CD4-positive, alpha-beta T cell treated with Interleukin-17A for 4 hours (primary cell): Measurements from ENCODE around the gene ZBTB21.
"Not testable (repeated sequence)": the region's sequence is repeated elsewhere in the genome, so short reads cannot be mapped to it uniquely, and the experiment has no call there.

Experiments
- DNase-seq: peaks from one replicate; pipeline ENCODE4 v3.0.0-alpha.2; 2020; ENCODE audit warnings: mixed read lengths

Gene ZBTB21

DNA sequence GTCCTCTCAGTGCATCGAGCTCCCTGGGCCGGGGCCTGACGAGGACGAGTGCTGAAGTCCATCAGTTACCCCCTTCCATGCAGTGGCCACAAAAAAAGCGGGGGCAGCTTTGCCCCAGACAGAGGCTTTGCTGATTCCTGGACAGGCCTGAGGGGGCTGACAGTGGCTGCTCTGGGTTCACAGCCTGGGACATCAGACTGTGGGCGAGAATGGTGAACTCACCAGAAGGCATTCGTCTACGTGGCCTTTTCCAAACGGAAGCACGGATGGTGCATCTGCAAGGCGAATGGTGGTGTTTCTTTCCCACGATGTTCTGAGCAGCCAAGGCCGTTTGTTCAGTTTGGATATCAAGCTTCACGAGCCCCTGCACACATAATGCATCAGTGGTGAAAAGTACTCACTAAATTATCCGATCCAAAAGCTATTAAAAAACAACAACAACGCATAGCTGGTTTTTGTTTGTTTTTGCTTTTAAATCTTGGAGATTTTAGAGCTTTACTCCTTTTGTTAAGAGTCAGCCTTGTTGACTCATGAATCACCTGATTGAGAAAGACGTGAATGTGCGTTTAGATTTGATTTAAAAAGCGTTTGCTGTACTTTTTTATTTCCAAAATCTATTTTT is 6.3 kb upstream of the ZBTB21 start:
- no peak for DNase-seq

DNA sequence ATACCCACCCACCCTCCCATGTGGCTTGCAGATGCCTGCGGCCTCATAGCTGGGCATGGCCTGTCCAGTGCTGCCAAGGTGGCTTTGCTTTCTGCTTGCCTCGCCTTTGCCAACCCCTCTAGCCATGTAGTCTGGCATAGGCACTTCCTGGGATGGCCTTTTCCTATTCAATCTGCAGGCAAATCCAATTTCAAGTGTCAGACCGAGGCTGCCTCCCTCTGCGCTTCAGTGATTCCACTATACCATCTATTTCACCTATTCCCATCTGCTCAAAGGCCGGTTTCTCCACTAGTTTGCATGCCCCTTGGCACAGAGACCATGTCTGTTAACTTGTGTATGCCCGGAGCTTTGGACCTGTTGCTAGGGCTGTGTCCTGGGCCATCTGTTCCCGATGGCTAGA is 3.8 kb upstream of the ZBTB21 start:
- DNase-seq, result no peak

DNA sequence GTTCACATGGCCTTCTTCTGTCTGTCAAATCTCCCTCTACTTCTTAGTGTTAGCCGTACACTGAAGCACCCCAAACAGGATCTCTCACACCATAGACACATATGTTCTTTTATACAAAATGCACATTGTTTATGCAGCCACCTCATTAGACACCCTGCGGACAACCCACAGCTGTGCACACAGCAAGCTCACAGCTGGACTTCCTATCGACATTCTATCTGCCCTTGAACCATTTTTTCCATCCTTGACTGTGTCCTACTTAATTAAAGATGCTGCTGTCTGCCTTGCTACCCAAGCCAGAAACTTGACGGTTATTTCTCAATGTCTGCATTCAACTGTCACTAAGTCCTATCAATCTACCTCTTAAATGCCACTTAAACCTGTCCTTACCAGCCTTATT is 3.2 kb upstream of the ZBTB21 start:
- DNase-seq, result no peak

DNA sequence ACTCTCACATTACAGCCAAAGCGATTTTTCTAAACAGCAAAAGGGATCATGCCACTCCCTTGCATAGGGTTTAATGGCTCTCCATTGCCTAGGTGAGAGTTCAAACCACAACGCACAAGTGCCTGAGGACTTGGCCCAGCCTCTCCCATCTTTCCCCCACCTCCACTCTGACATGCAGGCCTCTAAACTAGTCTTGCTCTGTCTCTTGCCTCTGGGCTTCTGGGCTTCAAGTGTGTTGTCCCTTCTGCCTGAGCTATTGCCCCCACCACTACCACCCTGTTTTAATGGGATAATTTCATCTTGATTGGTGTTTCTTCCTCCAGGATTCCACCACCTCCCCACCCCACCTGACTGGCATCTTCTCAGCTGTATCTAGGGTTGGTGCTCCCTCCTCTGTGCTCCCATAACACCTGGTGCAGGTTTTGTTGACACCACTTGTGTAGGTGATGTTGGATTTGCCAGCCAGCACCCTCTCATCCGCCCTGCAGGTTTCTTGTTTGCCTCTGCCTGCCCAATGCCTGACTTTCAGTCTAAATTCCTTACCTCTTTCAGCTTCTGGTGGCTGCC is 2.7 kb upstream of the ZBTB21 start:
- DNase-seq, result no peak

DNA sequence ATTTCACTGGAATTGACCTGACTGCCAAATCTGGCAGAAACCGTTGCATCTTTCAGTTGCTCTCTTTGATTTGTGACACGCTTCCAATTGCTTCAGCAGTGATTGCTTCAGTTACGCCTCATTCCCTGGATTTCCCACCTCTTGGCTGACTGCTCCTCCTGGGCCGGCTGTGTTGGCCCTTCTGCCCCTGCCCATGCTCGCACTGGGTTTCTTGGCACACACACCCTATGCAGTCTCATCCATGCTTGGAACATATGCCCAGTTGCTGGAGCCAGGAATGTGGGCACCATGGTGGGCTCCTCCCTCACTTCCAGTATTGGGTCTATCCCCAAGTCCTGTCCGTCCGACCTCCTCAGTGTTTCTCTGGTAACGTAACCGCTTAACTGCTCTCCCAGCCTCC is 2.2 kb upstream of the ZBTB21 start:
- DNase-seq, result no peak

DNA sequence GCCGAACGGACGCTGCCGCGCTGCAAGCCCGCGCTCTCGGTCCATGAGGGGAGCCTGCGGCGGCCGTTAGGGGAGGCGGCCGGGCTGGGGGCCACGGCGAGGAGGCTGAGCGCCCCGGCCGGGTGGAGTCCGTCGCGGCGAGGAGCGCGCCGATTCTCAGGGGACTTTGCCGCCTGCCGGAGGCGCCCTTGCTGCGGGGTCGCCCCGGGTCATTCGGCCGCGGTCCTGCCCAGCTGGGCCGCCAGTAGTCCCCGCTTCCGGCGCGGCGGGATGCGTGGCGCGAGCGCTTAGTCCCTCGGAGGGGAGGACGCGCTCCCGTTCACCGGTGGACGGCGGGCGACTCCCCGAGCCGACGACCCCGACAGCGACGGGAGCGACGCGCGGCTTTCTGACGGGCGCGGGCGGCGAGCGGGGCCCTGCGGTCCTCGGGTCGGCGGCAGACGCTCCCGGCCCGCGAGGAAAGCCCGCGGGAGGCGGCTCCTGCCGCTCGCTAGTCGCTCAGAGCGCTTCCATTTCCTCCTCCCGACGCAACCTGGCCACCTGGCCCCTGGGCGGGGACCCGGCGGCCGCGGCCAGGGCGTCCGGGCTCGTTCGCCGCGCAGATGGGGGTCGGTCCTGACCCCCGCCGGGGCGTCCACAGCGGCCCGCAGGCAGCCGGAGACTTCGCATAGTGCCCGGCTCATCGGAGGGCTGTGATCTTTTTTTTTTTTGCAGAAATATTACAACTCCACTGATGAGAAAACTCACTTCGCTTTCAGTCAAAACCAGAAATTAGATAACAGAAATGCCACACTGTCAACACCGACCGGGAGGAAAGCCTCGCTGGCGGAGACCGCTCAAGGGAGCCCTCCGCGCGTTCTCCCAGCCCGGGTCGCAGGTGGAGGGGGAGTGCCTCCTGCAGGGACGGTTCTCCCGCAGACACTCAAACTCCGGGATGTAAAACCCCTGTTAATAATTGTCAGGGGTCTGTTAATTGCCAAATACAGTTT is 641 bp upstream of the ZBTB21 start:
- peak; percentile 52 for DNase-seq

DNA sequence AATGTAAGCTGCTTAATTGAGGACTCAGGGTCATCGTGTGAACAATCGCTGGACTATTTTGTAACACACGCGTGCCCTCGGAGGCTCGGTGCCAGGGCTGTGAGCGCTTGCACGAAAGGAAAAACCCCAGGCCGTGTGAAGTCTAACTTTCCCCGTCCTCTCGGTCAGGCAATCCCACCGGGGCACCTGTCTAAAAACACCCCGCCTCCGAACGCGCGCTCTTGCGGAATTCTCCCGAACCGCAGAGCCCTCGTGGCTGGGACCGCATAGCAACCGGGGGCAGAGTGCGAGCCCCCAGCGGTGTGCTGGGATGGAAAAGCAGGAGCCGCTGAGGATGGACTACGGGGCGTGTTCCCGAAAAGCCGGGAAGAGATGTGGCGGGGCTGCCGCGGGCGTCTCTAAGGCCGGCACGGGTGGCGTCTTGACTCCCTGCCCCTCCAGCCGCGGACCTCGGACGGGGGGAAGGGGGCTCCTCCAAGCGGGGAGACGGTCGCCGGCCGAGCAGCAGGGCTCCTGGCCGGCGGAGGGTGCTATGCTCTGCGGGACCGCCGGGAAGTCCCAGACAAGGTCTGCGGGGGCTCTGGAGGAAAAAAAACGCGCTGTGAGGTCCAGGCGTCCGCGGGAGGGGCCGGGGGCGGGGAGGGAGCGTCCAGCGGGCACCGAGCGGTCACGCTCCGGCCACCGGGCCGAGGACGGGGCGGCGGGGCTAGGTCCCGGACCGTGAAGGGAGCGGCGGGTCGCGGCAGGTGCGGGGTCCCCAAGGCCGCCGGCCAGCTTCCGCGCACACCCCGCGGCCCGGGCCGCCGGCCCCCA is 936 bp downstream of the ZBTB21 start:
- peak; percentile 59 for DNase-seq

DNA sequence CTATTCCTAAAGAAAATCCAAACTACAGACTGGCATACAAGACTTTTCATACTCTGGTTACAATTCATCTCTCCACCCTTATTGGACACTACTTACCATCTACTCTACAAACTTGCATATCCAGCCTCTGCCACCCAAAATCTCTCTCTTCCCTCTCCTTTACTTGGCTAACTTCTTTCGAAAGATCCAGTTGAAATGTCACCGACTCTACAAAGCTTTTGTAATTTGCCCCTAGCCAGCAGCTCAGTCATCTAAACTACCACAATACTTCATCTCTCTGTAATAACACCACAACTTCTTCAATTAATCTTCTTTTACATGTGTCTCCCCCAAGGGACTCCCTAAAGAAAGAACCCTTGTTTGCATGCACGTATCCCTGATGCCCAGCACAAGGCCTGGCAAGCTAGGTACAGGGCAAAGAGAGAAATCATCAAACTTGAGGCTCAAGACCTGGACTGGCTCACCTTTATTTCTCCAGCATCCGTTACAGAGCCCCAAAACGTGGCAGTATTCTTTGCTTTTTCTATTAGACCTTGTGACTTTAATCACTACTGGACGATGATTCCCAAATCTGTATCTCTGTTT is 2.7 kb downstream of the ZBTB21 start:
- DNase-seq, result no peak

DNA sequence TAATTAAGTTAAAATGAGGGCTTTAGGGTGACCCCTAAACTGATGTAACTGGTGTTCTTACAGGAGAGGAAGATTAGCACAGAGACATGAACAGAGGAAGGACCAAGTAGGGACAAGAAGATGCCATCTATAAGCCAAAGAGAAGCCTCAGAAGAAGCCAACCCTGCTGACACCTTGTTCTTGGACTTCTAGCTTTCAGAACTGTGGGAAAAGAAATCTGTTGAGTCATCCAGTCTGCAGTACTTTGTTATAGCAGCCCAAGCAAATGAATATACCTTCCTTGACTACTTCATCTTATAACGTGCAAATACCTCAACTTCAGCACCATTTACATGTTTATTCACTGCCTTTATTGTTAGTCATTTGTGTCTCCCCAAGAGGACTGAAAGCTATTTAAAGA is 3.4 kb downstream of the ZBTB21 start:
- no peak for DNase-seq

DNA sequence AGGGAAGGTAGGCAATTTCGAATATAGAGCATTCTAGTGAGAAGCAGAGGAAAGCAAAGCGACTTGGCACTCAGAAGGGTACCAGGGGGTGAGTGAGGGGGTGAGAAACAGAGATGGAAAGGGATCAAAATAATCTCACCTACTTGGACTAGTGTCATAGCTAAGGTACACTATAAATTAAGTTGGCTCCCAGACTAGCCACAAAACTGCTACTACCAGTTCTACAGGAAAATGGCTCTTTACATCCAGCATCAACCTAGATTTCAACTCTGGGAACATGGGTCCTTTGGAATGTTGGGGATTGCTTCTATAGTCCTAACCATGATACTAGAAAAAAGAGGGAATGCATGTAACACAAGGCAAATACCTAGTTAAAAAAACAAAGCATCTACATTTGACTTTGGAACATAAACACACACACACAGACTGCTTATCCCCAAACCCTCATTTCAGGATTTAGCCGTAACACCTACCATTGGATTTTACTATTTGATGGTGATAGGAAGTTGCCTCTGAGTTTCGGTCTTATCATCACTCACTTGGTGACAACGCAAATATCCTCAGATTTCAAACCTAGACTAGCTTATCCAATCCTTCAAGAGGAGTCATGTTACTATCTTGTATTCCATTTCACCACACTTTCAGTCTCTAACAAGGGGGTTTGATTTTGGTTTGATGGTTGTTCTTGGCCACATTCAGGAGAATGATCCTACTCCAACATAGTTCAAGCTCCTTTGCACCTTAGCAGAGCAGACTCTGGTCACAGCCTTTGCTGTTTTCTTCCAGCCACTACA is 5.6 kb downstream of the ZBTB21 start:
- no peak for DNase-seq

DNA sequence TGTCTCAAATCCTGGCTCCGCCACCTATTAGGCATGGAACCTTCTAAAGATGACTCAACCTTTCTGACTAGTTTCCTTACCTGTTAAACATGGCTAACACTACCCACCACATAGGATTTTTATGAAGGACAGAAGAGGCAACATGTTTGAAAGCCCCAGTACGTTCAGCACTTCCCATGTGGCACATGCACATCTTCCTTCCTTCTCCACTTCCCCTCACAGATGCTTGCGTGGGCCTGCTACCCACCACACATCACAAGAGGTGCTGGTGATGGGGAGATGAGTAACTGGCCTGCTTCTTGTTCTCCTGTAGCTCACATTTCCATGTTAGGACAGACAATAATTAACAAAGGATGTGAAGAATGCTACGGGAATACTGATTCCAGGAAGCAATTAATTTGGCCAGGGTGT is 7.1 kb downstream of the ZBTB21 start:
- DNase-seq, result no peak

DNA sequence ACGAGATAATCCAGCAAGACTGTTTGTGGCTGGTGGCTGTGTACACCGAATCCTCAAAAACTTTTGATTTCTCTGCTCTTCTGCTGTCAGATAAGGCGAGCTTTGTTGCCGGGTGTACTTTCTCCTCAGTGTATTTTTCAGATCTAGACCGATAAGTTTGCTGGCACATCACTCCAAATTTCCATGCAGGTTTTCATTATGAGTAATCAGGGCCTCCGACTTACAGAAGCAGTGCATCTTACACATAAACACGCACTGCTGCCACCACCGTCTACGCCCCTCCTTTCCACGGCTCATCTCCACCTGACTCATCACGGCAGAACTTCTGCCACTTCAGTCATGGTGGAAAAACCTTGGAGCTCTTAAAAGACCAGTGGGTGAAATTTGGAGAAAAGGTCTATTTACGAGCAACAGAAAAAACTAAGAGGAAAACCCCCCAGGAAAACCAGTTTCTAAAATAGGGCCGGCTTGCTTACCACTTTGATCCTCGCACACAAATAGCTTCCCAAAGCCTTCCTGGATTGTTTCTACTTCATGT is 7.7 kb downstream of the ZBTB21 start:
- peak; percentile 72 for DNase-seq

DNA sequence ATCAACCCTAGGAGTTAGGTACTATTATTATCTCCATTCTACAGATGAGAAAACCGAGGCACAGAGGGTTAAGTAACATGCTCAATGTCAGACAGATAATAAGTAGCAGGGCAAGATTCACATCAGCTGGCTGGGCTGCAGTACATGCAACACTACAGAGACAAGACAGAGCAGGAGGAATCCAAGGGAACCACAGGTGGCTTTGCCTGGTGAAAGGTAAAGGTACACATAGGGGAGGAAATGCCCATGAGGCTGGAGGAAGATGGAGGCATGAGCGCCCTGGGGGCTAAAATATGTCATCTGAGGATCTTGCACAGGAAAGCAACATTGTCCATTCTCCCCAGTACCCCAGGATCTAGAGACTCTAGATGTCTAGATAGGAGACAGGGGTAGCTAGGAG is 8.4 kb downstream of the ZBTB21 start:
- no peak for DNase-seq

DNA sequence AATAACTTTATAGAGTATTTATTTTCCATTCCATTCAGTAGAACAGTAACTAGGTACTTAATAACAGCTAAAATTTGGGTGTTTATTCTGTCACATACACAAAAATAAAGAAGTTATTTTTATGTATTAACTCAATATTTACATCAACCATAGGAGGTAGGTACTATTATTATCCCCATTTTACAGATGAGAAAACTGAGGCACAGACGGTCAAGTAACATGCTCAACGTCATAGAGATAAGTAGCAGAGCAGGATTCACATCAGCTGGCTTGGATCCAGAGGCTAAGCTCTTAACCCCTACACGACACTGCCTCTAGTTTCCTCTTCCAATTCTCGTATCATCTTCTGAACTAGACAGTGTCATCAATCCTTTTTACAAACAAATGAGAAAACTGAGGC is 9.3 kb downstream of the ZBTB21 start:
- no peak for DNase-seq

DNA sequence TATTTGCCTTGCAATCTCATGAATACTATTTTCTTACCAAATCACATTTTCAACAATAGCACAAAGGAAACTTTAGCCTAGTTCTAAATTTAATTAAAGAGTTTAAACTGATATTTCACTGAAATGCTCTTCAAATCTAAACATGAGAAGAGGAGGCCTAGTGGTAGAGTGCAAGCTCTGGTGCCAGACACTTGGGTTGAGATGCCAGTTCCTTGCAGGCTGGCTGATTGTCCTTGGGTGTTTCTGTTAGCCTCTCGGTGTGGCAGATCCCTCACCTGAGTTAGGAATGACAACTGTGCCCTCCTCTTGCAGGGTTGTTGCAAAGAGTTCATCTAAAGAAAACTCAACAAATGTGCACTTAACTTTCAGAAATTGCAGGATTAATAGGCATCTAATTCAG is 12.5 kb downstream of the ZBTB21 start:
- no peak for DNase-seq

DNA sequence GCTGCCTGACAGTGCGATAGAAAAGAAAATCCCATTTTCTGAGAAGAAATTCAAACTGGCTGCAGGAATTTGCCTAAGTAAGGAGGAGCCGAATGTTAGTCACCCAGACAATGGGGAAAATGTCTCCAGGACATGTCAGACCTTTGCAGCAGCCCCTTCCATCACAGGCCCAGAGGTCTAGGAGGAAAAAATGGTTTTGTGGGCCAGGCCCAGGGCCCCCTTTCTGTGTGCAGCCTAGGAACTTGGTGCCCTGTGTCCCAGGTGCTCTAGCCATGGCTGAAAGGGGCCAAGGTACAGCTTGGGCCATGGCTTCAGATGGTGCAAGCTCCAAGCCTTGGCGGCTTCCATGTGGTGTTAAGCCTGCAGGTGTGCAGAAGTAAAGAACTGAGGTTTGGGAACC is 14.6 kb downstream of the ZBTB21 start:
- DNase-seq, result no peak

DNA sequence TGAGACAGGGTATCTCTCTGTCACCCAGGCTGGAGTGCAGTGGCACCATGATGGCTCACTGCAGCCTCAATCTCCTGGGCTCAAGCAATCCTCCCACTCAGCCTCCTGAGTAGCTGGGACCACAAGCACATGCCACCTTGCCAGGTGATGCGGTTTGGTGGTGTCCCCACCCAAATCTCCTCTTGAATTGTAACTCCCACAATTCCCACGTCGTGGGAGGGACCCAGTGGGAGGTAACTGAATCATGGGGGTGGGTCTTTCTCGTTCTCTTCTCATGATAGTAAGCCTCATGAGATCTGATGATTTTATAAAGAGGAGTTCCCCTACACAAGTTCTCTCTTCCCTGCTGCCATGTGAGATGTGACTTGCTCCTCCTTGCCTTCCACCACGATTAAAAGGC is 15.5 kb downstream of the ZBTB21 start:
- DNase-seq, result not testable (repeated sequence)

DNA sequence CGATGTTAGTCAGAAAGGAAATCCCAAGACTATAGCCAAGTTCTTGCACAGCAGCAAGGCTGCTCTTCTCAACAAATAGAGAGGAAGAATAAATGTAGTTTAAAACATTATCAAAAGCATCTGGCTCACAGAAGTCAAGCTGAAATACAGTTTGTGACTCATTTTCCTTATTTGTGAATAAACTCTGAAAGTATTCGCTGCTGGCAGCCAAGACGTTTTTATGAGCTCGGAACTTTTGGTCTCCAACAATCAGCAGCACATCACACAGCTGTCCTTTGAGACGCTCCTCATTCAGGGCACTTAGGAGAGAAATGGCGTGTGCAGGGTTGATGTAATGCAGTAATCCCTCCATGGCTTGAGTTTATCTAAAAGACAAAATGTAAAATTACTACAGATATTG is 16.4 kb downstream of the ZBTB21 start:
- DNase-seq, result no peak

DNA sequence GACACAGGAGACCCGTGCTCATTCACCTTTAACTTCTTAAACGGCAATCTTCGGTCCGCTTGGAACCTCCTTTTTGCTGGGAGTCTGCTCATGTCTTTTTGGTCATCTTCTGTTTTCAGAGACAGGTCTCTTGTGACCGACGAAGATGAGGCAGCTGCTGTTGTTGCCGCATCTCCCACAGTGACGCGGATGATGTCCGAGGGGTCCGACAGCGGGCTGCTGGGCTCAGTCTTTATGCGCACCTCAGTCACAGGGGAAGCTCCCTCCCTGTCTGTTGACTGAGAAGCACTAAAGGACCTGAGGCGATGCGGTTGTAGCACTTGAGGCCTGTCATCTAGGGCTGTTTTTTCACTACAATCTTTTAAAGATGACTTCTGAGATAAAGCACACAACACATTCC is 17.6 kb downstream of the ZBTB21 start:
- no peak for DNase-seq

DNA sequence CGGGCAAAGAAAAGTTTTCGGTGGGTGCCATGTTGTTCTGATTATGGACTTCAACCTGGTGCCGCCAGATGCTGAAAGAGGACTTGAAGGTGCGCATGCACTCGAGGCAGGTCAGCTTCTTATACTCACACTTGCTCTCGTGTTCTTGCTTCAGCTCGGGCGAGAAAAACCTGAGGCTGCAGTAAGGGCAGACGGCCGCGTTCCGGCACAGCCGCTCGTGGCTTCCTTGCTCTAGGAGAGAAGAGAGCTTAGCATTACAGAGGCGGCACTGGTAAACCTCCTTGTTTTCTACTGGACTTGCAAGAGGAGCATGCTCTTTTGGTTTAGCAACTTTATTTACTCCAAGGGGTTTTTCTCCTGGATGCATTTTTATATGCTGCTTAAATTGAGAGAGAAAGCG is 18.5 kb downstream of the ZBTB21 start:
- no peak for DNase-seq

DNA sequence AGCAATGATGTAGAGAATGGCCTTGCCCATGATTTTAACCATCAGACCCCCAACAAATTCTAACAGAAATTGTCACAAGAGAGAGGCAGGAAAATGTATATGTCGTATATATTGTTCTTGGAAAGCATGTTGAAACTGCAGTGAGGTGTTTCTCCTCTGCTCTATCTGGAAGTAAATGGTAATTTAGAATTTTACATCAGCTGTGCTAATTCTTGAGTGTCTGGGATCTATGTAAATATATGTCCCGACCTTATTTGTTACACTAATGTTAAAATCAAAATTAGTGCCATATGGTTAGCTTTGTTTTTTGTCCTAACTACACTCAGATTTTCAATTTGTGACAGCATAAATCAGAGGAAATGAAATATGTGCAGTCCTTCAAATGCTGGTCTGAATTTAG is 20.5 kb downstream of the ZBTB21 start:
- DNase-seq, result no peak

DNA sequence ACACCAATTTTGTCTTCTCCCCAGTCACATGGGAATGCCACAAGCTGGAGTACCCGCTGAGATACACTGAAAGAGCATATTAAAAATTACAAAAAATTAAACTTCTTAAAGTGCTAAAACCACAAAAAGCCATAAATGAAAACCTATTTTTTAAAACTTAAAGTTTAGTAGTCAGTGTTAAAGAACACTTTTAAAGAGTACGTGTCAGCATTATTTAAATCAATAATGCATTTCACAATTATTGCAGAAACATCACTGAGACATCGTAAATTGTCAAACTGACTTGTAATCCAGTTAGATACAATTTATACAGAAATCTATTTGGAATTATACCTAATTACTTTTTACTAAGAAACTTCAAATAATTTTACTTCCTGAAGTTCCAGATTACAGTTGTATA is 22.9 kb downstream of the ZBTB21 start:
- no peak for DNase-seq
